SK-N-SH (cell line): ENCODE data around the gene CAST. TPM values are rescaled to one million over a fixed set of nuclear protein-coding genes. Genes with fewer than 3 reads are reported as not detected.
A peak's percentile ranks its signal among the peaks of the same experiment; 100 is the strongest.

ENCODE experiments used
- CTCF ChIA-PET: fragments of 300-600, 350-600 bp; formaldehyde crosslinking; extraction: SDS; loops from one replicate; lab custom pipeline; 2021; lab: Yijun Ruan, JAX
- POLR2A ChIA-PET: fragments of 350-600 bp; sonication (Branson Sonifier 250); formaldehyde crosslinking; extraction: SDS; loops from one replicate; lab custom pipeline; 2020; ENCODE audit warnings: antibody characterized with exemption, inconsistent platforms; lab: Yijun Ruan, JAX
- DNase-seq: peaks from one replicate; pipeline ENCODE4 v3.0.0; 2012
- H2AFZ ChIP-seq: fragments of 200-600 bp; sonication (generic); 2 replicates; pipeline ENCODE4 v1.8.1; 2016; ENCODE audit warnings: antibody characterized with exemption, mild to moderate bottlenecking, low read depth
- H3F3A ChIP-seq: fragments of 200-600 bp; sonication (generic); replicated peaks from 2 replicates; pipeline ENCODE3; 2016; ENCODE audit warnings: antibody characterized with exemption, mild to moderate bottlenecking; ENCODE audit not compliant: insufficient read depth
- H3K27ac ChIP-seq, 2 experiments: fragments of 200-500 bp in 1 of 2; fragments of 200-600 bp in 1 of 2; sonication (Bioruptor generic) in 1 of 2; sonication (generic), shearing (Covaris generic) in 1 of 2; 2 replicates each; pipeline versions ENCODE4 v1.5.1 to v1.6.1; 2014 to 2016; ENCODE audit warnings: low read depth in 2 of 2, inconsistent platforms in 1 of 2, low read length in 1 of 2, mild to moderate bottlenecking in 1 of 2, mixed read lengths in 1 of 2
- H3K27me3 ChIP-seq: fragments of 200-600 bp; sonication (generic), shearing (Covaris generic); 2 replicates; pipeline ENCODE4 v1.6.1; 2016; ENCODE audit warnings: mixed run types; ENCODE audit not compliant: insufficient read depth
- H3K36me3 ChIP-seq, 2 experiments: fragments of 200-500 bp in 1 of 2; fragments of 200-600 bp in 1 of 2; sonication (Bioruptor generic) in 1 of 2; sonication (generic) in 1 of 2; replicated peaks in 1 of 2; 2 replicates each; pipeline versions ENCODE3 to v1.5.1; 2014 to 2016; ENCODE audit warnings: low read length in 1 of 2, mild to moderate bottlenecking in 1 of 2; ENCODE audit not compliant: insufficient read depth in 2 of 2, control insufficient read depth in 1 of 2
- H3K4me1 ChIP-seq, 2 experiments: fragments of 200-500 bp in 1 of 2; fragments of 200-600 bp in 1 of 2; sonication (Bioruptor generic) in 1 of 2; sonication (generic), shearing (Covaris generic) in 1 of 2; 2 replicates each; pipeline versions ENCODE4 v1.5.1 to v1.6.1; 2014 to 2016; ENCODE audit warnings: low read depth in 1 of 2, low read length in 1 of 2, mixed run types in 1 of 2; ENCODE audit not compliant: insufficient read depth in 2 of 2, control insufficient read depth in 1 of 2
- H3K4me2 ChIP-seq: fragments of 200-600 bp; sonication (generic), shearing (Covaris generic); 2 replicates; pipeline ENCODE4 v1.6.1; 2017; ENCODE audit warnings: mixed run types
- H3K4me3 ChIP-seq, 2 experiments: fragments of 200-500 bp in 1 of 2; fragments of 200-600 bp in 1 of 2; sonication (Bioruptor generic) in 1 of 2; sonication (generic), shearing (Covaris generic) in 1 of 2; 2 replicates each; pipeline versions ENCODE4 v1.5.1 to v1.8.1; 2014 to 2016; ENCODE audit warnings: low read depth in 2 of 2, inconsistent platforms in 1 of 2, low read length in 1 of 2, mild to moderate bottlenecking in 1 of 2, mixed read lengths in 1 of 2, moderate library complexity in 1 of 2
- H3K79me2 ChIP-seq: fragments of 200-600 bp; sonication (generic); 2 replicates; pipeline ENCODE4 v1.8.1; 2017; ENCODE audit warnings: mild to moderate bottlenecking; ENCODE audit not compliant: insufficient read depth
- H3K9ac ChIP-seq: fragments of 200-600 bp; sonication (generic); 2 replicates; pipeline ENCODE4 v1.6.1; 2017; ENCODE audit warnings: mixed run types
- H3K9me2 ChIP-seq: fragments of 200-600 bp; sonication (generic); 2 replicates; pipeline ENCODE4 v1.6.1; 2017; ENCODE audit warnings: mixed run types
- H3K9me3 ChIP-seq: fragments of 200-600 bp; sonication (generic); 2 replicates; pipeline ENCODE4 v1.6.1; 2017; ENCODE audit warnings: mixed run types, mild to moderate bottlenecking, moderate library complexity
- H4K20me1 ChIP-seq: fragments of 200-600 bp; sonication (generic); 2 replicates; pipeline ENCODE4 v1.6.1; 2017; ENCODE audit warnings: mild to moderate bottlenecking, mixed run types; ENCODE audit not compliant: insufficient read depth
- CHD2 ChIP-seq: fragments of 150-350 bp; IDR thresholded peaks from 2 replicates; pipeline ENCODE4 v1.6.1; 2018; ENCODE audit warnings: low read length; ENCODE audit not compliant: partially characterized antibody
- EP300 ChIP-seq, 2 experiments: IDR thresholded peaks; 2 replicates each; pipeline versions ENCODE4 v1.4.0 to v1.6.1; 2012; ENCODE audit warnings: borderline replicate concordance in 1 of 2, low read depth in 1 of 2, low read length in 1 of 2
- EZH2phosphoT487 ChIP-seq: fragments of 200-600 bp; sonication (generic); IDR thresholded peaks from 2 replicates; pipeline ENCODE4 v1.6.1; 2017; ENCODE audit warnings: low read depth, mixed run types, mild to moderate bottlenecking, antibody characterized with exemption, moderate library complexity, borderline replicate concordance
- GATA2 ChIP-seq: sonication (generic); formaldehyde crosslinking; IDR thresholded peaks from 2 replicates; pipeline ENCODE4 v1.5.0; 2020; ENCODE audit warnings: mild to moderate bottlenecking, missing genetic modification reagents
- IRF3 ChIP-seq: fragments of 150-350 bp; IDR thresholded peaks from 2 replicates; pipeline ENCODE4 v1.6.1; 2016; ENCODE audit warnings: mild to moderate bottlenecking, low read depth, low read length
- JUND ChIP-seq: IDR thresholded peaks from 2 replicates; pipeline ENCODE4 v1.4.0; 2012
- NFIC ChIP-seq: IDR thresholded peaks from 2 replicates; pipeline ENCODE4 v1.4.0; 2012; ENCODE audit warnings: borderline replicate concordance
- NRF1 ChIP-seq: IDR thresholded peaks from 2 replicates; pipeline ENCODE4 v1.6.1; 2012; ENCODE audit warnings: low read depth, mild to moderate bottlenecking, low read length
- PBX3 ChIP-seq: IDR thresholded peaks from 2 replicates; pipeline ENCODE4; 2012
- POLR2AphosphoS5 ChIP-seq: IDR thresholded peaks from 2 replicates; pipeline ENCODE4 v1.6.1; 2012; ENCODE audit warnings: low read depth, low read length
- RAD21 ChIP-seq: IDR thresholded peaks from 2 replicates; pipeline ENCODE4 v1.6.1; 2012; ENCODE audit warnings: mild to moderate bottlenecking, low read length
- RFX5 ChIP-seq: IDR thresholded peaks from 2 replicates; pipeline ENCODE4 v1.6.1; 2012; ENCODE audit warnings: mild to moderate bottlenecking, improper control_type of control experiment, low read length
- TAF1 ChIP-seq: IDR thresholded peaks from 2 replicates; pipeline ENCODE4 v1.6.1; 2012; ENCODE audit warnings: low read depth, mild to moderate bottlenecking, low read length, moderate library complexity, borderline replicate concordance
- TEAD4 ChIP-seq: IDR thresholded peaks from 2 replicates; pipeline ENCODE4 v1.4.0; 2012; ENCODE audit warnings: mild to moderate bottlenecking, borderline replicate concordance; ENCODE audit not compliant: insufficient read depth
- YY1 ChIP-seq: IDR thresholded peaks from 2 replicates; pipeline ENCODE4 v1.4.0; 2012; ENCODE audit warnings: low read depth, mild to moderate bottlenecking
- WGBS: methylation state at CpG from one replicate; pipeline ENCODE4 v1.1.6; 2017; ENCODE audit warnings: low lambda C conversion rate; 5-methylcytosine and 5-hydroxymethylcytosine counted together
- polyA plus RNA-seq, 3 experiments: library from polyadenylated mRNA; depleted of rRNA; stranded (reverse); fragments of >200 nt; gene quantifications; 2 replicates each; pipeline ENCODE4 v1.2.3, GENCODE V29; 2012

CAST gene
- polyA plus RNA-seq, 1 of the 3 experiments (the other 2 are of a cell fraction): 82.9 TPM

- TF ChIP-seq EZH2phosphoT487 (no peak), TAF1 (peak; percentile 34; the same call in 1 of the 2 replicates), JUND (no peak), RFX5 (no peak), CHD2 (no peak), NFIC (peak; percentile 86)
These were observed 145.0 kb downstream of the CAST start (continued) for GRCh38 chr5:96807075-96807654.

- peak overlapping the region; percentile 66 to 81; a peak in 3 of 4 replicates for H3K4me3 ChIP-seq
- ChIA-PET CTCF (interaction anchor here (0.9 to 2.9 kb wide), 4 partner anchors 17 to 353 kb away, joined by 3 to 9 read pairs (median 6); no protein-coding TSS in a partner anchor), POLR2A (interaction anchor here (0.7 to 2.1 kb wide), 4 partner anchors 10 to 45 kb away, joined by 3 to 12 read pairs (median 8); no protein-coding TSS in a partner anchor)
- H2AFZ ChIP-seq: peak overlapping the region; percentile 83
- H3K9ac ChIP-seq: peak overlapping the region; percentile 99
- peak overlapping the region; percentile 84 for H3K4me2 ChIP-seq
- DNase-seq: no peak
- 78% methylated on average over 2 of the region's 2 CpGs for WGBS
- peaks cover 3 to 8% of the 10 kb centered on the region in 2 experiments; a peak in 3 of 4 replicates for H3K4me1 ChIP-seq
- H3K79me2 ChIP-seq: peaks cover 6% of the 10 kb centered on the region; the same call in 1 of the 2 replicates
- H3F3A ChIP-seq: no peaks in the 10 kb centered on the region
- no peaks in the 10 kb centered on the region for H3K36me3 ChIP-seq
- H3K9me2 ChIP-seq: no peaks in the 10 kb centered on the region
- peak overlapping the region; percentile 90 to 92; a peak in 3 of 4 replicates for H3K27ac ChIP-seq
- no peak for TF ChIP-seq NRF1
- TF ChIP-seq RAD21: no peak
- TF ChIP-seq, all 33 proteins: peak for 0
- no peaks in the 10 kb centered on the region for H3K9me3 ChIP-seq
- no peaks in the 10 kb centered on the region for H3K27me3 ChIP-seq
- no peaks in the 10 kb centered on the region for H4K20me1 ChIP-seq
These were observed 146.3 kb downstream of the CAST start for GRCh38 chr5:96808541-96808828.

- TF ChIP-seq TAF1 (no peak), TEAD4 (no peak), IRF3 (no peak), NFIC (no peak), EP300 (IDR thresholded peaks at IDR 0.05; ENCODE audit: borderline replicate concordance in 1 of 2, low read depth in 1 of 2, low read length in 1 of 2) (no peak), YY1 (no peak), RFX5 (no peak), CHD2 (no peak), NRF1 (no peak), POLR2AphosphoS5 (no peak), PBX3 (no peak), GATA2 (CRISPR knock-in tag) (no peak)
- TF ChIP-seq, all 33 proteins: peak for 0
- H3K9ac ChIP-seq: peak overlapping the region; percentile 99; the same call in 1 of the 2 replicates
- POLR2A ChIA-PET: interaction anchor here (1.5 to 2.1 kb wide), 2 partner anchors 12 to 45 kb away, joined by 8 to 12 read pairs; no protein-coding TSS in a partner anchor
- H3K9me3 ChIP-seq: no peaks in the 10 kb centered on the region
- peak overlapping the region; percentile 83 for H2AFZ ChIP-seq
- H3K4me2 ChIP-seq: peak overlapping the region; percentile 84
- H3K27ac ChIP-seq: peak overlapping the region in 1 of 2 experiments; percentile 92; a peak in 3 of 4 replicates
- CTCF ChIA-PET: interaction anchor here (0.9 to 2.9 kb wide), 4 partner anchors 17 to 352 kb away, joined by 3 to 9 read pairs (median 6); no protein-coding TSS in a partner anchor
- peaks cover 6% of the 10 kb centered on the region; the same call in 1 of the 2 replicates for H3K79me2 ChIP-seq
- H3K36me3 ChIP-seq: no peaks in the 10 kb centered on the region
- no peaks in the 10 kb centered on the region for H3F3A ChIP-seq
- peaks cover 3 to 8% of the 10 kb centered on the region in 2 experiments; a peak in 3 of 4 replicates for H3K4me1 ChIP-seq
- no peak for DNase-seq
- no peaks in the 10 kb centered on the region for H3K27me3 ChIP-seq
- no peak overlapping the region for H3K4me3 ChIP-seq
- 94% methylated on average over 8 of the region's 8 CpGs for WGBS
- H4K20me1 ChIP-seq: no peaks in the 10 kb centered on the region
- no peaks in the 10 kb centered on the region for H3K9me2 ChIP-seq
These were observed 146.8 kb downstream of the CAST start for GRCh38 chr5:96808868-96809558.
